GM12892 (cell line): Measurements from ENCODE around the gene BLCAP.

ENCODE experiments used
- DNase-seq: peaks from one replicate; pipeline ENCODE4 v3.0.0; 2011; ENCODE audit not compliant: insufficient read length
- FAIRE-seq: peaks from 2 replicates; lab custom pipeline; 2011; peaks lifted over from hg19 to GRCh38; lab: Jason Lieb, UNC
- POLR2A ChIP-seq: IDR thresholded peaks from 2 replicates; pipeline ENCODE4 v1.6.1; 2011; ENCODE audit warnings: low read depth, low read length, control low read depth
- POLR2AphosphoS5 ChIP-seq: IDR thresholded peaks from 2 replicates; pipeline ENCODE4 v1.6.1; 2011; ENCODE audit warnings: low read depth, low read length, control low read depth
- TAF1 ChIP-seq: IDR thresholded peaks from 2 replicates; pipeline ENCODE4 v1.6.1; 2011; ENCODE audit warnings: low read depth, mild to moderate bottlenecking, control low read depth, low read length, borderline replicate concordance

Gene BLCAP

DNA sequence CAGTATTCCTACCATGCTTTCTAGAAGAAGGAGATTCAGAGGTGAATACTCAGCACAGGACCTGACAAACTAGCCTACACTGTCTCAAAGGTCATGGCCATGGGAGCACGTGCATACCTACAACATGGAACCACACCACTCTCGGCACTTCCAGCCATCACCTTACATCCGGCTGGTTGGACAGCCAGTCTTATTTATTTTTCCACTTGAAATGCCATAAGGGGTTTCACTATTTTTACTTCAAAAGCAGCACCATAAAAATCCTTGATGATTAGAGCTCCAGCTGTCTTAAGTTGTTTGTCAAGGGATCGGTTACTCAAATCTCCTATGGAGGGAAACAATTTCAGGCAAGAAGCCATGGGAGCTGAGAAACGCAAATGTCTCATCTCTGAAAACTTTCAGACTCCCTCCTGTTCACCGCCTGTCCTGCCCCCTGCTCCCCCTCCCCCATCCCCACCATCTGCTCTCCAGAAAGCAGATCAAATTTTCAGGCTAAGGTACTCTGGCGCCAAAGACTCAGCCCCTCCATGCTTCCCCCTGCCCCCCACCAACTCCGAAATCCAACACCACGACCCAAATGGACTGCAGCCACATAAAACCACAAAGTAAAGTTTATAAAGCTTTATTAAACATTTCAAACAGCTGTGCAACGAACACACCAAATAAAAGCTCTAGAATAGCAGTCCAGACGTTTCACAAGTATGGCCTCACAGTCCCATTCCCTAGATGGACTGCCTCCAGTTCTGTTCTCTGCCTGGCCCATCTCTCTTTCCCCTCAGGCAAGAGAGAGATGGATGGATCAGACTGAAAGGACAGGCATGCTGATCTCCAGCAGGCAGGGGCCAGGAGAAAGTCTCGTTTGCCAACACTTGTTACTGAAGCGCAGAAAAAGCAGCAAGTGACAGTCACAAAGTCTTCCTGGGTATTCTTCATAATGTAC is 10.6 kb downstream of the BLCAP start:
- FAIRE-seq (no peak), DNase-seq (no peak)
- TF ChIP-seq TAF1: no peak
- no peak for TF ChIP-seq POLR2AphosphoS5
- no peak for TF ChIP-seq POLR2A

DNA sequence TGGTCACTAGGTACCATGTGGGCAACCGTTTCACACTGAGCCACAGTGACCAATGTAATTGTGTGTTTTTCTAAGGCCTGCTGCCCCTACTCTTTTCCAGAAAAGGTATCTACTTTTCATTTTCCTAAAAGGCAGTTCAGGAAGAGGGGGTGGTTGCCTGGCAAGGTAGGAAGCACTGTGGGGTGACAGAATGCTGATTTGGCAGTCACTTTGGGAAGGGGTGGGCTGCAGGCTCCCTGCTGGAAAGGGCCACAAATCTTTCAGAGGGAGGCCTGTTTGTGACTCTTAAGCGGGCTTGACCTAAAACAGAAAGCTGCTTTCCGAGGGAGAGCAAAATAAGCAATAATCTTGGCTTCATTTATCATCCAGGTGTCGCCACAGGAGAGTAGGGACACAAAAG is 11.8 kb downstream of the BLCAP start:
- DNase-seq (no peak), FAIRE-seq (no peak)
- TF ChIP-seq TAF1 (no peak), POLR2AphosphoS5 (no peak), POLR2A (no peak)

DNA sequence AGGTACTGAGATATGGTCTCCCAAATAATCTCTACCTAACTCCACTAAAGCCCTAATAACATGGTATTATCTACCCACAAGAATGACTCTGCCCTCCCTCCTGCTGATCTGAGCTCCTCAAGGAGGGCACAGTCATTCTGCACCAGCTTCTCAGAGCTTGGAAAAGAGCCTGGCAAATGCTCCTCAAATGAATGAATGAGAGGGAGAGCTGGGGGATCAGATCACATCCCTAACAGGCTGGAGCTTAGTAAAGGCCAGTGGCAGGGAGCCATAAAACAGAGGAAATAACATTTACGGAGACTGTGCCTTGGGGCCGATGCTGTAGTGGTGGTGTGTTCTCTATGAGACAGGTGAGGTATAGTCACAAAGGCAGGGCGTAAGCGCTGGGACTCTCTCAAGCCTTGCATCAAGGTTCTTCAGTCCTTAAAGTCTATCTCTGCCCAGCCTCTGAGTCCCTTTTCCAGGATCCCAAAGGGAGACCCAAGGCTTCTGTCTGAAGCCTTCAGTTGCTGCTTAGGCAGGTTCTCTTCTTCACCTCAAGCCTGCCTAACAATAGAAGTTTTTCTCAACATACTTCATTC is 13.8 kb downstream of the BLCAP start:
- TF ChIP-seq TAF1 (no peak), POLR2A (no peak), POLR2AphosphoS5 (no peak)
- FAIRE-seq: no peak
- DNase-seq: no peak

DNA sequence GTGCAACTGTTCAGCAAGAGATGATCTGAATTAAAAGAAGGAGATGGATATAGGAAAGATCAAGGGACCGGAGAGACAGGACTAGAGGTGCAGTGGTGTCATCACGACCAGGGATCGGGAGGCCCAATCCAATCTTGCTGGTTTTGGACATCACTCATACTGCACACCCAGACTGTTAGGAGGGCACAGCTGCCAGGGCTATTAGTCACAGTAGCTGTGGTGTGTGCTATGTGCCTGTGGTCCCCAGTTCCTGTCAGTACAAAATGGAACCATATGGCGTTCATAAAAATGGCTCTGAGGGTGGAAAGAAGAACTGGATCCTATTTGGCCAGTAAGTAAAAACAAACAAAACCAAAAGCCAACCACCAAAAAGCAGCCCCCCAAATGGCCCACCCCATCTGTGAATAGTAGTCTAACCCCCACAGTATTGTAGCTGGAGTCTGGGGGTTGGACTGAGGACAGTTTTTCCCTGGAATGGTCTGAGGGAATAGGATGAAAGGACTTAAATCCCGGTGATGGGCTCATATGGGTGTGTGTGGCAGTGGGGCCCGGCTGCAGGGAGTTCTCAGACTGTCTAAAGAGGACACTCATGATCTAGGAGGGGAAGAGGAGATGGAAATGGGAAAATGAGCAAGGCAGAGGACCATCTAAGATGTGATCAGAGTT is 15.9 kb downstream of the BLCAP start:
- DNase-seq (no peak), FAIRE-seq (no peak)
- TF ChIP-seq POLR2A: no peak
- TF ChIP-seq POLR2AphosphoS5: no peak
- TF ChIP-seq TAF1: no peak

DNA sequence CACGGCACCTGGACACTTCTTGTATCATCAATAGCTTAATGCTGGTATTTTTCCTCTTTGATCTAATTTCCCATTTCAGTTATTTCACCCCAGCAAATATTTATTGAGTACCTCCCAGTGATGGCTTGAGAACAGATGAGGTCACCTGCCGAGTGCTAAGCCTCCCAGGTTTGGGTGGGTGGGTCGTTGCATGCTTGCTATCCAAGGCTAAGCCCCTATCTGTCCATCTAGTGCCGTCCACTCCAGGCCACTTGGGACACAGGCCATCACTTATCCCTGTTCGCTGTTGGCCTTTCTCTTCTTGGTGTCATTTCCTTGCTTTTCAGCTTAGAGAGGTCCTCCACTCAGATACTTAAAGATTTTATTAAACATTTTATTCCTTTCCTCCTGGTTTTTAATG is 17.4 kb downstream of the BLCAP start:
- FAIRE-seq (no peak), DNase-seq (no peak)
- TF ChIP-seq POLR2A: no peak
- TF ChIP-seq TAF1: no peak
- no peak for TF ChIP-seq POLR2AphosphoS5

DNA sequence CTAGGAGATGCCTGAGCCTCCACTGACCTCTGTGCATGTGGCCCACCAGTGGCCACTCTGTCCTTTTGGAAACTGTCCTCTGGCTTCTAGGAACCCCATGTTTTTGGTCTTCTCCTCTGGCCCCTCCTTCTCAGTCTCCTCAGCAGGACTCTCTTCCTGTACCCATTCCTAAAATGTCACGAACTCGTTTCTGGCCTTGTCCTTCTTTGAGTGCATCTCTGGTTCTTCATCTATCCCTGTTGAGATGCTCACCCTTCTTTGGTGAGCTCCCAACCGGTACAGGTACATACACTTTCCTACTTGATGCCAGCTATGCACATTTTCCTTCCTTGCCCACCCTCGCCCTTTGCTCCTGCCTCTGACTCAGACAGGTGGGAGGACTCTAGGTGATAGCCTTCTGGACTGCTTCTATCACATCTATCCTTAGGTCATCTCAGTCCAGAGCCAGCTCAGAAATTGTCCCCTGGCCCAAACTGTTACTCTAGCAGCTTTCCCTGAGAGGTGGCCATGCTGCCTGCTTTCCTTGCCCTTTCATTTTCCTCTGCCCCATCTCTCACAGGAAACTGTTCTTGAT is 21.4 kb downstream of the BLCAP start:
- TF ChIP-seq TAF1: no peak
- TF ChIP-seq POLR2A: no peak
- TF ChIP-seq POLR2AphosphoS5: no peak
- DNase-seq: no peak
- FAIRE-seq: no peak

DNA sequence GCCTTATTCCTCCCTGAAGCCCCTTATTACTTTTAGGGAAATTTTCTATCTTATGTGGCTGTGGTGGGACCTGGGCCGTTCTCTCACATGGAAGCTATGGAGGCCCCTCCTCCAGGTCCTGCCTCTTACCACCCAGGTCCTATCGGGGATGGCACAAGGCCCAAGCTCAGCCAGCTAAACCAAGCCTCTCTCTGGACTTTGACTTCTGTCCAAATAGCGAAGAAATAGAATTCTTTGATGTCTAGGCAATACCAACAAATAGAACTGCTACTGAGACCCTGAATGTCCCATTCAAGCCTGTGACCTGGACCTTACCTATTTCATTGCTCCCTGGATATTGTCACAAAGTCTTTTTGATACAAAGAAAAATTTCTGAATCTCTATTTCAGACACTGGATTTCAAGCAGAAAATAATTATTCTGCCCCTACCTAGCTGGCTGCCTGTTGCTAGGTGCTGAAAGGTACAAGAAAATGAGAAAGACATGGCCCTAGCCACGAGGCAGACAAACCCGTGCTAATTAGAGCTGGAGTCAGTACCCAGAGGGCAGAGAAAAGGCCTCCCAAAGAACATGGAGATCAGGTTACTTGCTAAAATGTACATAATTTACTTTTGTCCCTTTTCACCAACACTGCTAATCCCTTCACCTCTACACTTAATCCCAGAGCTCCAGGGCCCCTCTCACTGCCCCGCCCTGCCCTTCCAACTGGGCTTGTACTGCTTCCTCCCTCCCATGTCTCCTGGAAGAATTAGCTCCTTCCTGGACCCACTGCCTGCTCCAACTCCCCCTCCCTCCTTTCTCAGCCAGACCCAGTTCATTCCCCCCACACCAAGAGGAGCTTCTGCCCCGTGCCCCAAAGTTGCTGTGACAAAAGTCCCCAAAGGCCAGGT is 22.2 kb downstream of the BLCAP start:
- TF ChIP-seq POLR2AphosphoS5 (no peak), TAF1 (no peak), POLR2A (no peak)
- DNase-seq: no peak
- no peak for FAIRE-seq

DNA sequence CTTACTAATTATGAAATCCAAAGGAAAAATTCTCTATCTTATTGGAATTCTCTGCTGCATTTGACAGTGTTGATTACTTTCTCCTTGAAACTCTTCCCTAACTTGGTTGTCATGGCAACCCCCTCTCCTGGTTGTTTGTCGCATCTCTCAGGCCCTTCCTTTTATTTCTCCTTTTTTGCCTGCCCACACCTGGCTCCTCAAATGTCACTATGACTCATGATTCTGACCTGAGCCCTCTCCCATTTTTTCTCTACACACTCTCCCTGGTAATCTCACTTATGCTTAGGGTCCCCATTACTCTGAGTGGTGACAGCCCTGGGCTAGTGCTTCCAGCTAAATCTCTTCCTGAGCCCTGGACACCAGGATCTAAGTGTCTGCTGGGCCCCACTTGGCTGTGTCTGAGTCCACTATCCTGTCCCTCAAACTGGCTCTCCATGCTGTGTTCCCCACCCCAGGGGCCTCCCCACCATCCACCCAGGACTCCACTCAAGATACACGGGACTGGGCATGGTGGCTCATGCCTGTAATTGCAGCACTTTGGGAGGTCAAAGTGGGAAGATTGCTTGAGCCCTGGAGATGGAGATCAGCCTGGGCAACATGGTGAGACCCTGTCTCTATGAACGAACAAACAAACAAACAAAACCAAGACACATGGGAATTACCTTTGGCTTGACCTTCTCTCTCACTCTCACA is 23.1 kb downstream of the BLCAP start:
- TF ChIP-seq POLR2A (no peak), POLR2AphosphoS5 (no peak), TAF1 (no peak)
- FAIRE-seq: no peak
- DNase-seq: no peak

DNA sequence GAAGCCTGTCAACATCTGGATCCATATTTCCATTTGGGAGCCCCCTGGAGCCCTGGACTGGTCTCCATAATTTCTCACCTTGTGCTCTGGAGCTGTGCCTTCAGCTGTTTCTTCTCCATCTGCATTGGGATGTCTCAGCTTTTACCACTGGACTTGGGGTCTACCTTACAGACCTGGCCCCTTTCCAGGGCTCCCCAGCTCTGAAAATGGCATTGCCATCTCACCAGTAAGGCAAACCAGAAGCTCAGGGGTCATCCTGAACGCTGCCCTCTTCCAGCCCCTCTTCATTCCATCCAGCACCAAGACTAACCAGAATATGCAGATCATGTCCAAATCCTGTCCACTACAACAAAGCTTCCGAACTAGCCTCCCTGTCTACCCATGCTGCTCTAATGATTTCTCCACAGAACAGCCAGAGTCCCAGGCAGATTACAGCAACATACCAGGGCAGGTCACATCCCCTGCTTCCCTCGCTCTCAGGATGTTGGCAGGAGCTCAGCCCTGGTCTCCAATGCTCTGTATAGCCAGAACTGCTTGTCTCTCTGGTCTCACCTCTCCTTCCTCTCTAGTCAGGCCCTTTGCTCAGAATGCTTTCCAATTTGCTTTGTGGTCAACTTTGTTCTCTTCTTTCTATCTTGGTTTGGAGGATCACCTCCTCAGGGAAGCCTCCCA is 24.3 kb downstream of the BLCAP start:
- no peak for DNase-seq
- no peak for FAIRE-seq
- TF ChIP-seq POLR2A: no peak
- TF ChIP-seq TAF1: no peak
- TF ChIP-seq POLR2AphosphoS5: no peak

DNA sequence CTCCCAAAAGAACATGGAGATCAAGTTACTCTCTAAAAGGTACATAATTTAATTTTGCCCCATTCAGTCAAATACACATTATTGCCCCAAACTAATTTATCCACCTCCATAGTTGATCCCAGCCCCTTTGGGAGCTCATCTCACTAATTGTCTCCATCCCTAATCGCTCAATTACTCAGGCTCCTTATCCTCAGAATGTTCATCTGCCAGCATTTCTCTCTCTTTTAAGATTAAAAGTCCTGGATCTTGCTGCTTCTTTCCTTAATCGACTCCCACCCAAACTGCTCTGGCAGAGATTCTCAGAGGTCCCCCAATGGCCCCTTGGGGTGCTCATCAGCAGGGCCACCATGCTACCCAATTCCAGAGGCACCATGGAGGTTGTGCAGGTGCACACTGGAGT is 25.0 kb downstream of the BLCAP start:
- no peak for TF ChIP-seq POLR2AphosphoS5
- TF ChIP-seq POLR2A: no peak
- no peak for TF ChIP-seq TAF1
- DNase-seq: no peak
- FAIRE-seq: no peak
